MM.1S (cell line): Measurements from ENCODE around the gene CD300LF.

Experiments used
- CTCF ChIP-seq: fragments of 300-600 bp; sonication (generic); IDR thresholded peaks from 2 replicates; pipeline ENCODE4 v1.5.1; 2016; ENCODE audit warnings: antibody characterized with exemption, low read length, mixed read lengths
- EZH2 ChIP-seq: fragments of 300-600 bp; sonication (generic); optimal IDR thresholded peaks from 2 replicates; pipeline ENCODE3; 2017; ENCODE audit warnings: low read depth, mild to moderate bottlenecking, antibody characterized with exemption, low read length, mixed read lengths

DNA sequence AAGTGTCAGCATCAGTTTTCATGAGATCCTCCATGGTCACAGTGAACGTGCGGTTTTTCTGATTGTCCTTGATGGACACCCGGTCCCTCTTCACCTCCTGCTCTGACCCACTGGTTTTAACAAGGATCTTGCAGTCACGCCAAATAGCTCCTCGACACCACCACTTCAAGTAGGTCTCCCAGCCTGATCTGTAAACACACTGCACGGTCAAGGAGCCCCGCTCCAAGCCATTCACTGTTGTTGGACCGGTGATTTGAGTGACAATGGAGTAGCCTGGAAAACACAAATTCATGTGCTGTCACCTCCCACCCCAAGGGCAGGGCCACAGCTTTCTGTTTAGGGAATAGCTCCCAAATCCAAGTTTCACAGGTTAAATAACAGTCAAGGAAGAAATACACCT is 8.2 kb downstream of the CD300LF start:
- TF ChIP-seq CTCF = no peak
- no peak for TF ChIP-seq EZH2
